ENCODE results near the gene HDGFL1.

The HDGFL1 gene

DNA sequence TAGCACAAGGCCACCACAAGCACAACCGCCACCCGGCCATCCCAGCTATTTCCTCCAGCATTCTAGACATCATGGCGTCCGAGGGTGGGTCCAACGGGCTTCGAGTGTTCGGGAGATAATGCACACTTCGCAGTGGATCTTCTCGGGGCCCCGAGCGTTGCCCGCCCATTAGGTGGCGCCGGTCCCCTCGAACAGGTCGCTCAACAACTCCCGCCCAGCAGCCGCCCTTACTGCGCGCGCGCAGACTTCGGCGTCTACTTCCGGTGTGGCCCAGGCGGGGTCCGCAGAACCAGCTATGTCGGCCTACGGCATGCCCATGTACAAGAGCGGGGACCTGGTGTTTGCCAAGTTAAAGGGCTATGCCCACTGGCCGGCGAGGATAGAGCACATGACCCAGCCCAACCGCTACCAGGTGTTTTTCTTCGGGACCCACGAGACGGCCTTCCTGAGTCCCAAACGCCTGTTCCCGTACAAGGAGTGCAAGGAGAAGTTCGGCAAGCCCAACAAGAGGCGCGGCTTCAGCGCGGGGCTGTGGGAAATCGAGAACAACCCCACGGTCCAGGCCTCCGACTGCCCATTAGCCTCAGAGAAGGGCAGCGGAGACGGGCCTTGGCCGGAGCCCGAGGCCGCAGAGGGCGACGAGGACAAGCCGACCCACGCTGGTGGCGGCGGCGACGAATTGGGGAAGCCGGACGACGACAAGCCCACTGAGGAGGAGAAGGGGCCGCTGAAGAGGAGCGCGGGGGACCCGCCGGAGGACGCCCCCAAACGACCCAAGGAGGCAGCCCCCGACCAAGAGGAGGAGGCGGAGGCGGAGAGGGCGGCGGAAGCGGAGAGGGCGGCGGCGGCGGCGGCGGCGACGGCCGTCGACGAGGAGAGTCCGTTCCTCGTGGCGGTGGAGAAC lies at the start of gene HDGFL1:
Gene HDGFL1, plus strand, starts transcription at position 286 of the 904 bp plus-strand sequence. Its CDS starts 10 bp downstream, at position 296.
- Histone ChIP-seq H3K9ac (ENCODE audit: low read length) (no peak within 1 kb of the TSS), H3F3A (ENCODE audit: insufficient read depth, low read length) (no peaks in the 10 kb centered on the region), H3K27ac (ENCODE audit: low read depth, low read length, poor library complexity, severe bottlenecking) (no peak within 1 kb of the TSS), H3K27me3 (ENCODE audit: insufficient read depth, low read length) (no peaks in the 10 kb centered on the region), H3K9me2 (ENCODE audit: low read depth, low read length) (no peaks in the 10 kb centered on the region), H3K4me1 (ENCODE audit: insufficient read depth, low read length, severe bottlenecking) (no peaks in the 10 kb centered on the region), H4K20me1 (ENCODE audit: insufficient read depth, low read length) (no peaks in the 10 kb centered on the region), H3K4me3 (ENCODE audit: low read depth, low read length, poor library complexity, severe bottlenecking) (no peak within 1 kb of the TSS), H3K36me3 (ENCODE audit: insufficient read depth, low read length) (no peaks in the 10 kb centered on the region), H2AFZ (ENCODE audit: low read length) (no peak within 1 kb of the TSS), H3K9me3 (ENCODE audit: low read length) (no peaks in the 10 kb centered on the region), H3K79me2 (ENCODE audit: insufficient read depth, low read length) (no peaks in the 10 kb centered on the region), H3K4me2 (ENCODE audit: low read length) (no peak within 1 kb of the TSS)
- TF ChIP-seq EZH2 (IDR thresholded peaks at IDR 0.05; ENCODE audit: borderline replicate concordance, low read length) (no peak), CTCF (IDR thresholded peaks at IDR 0.05; ENCODE audit: low read length) (no peak)

GRCh38 chr6:22521035-22521434 lies 48.3 kb upstream of the HDGFL1 start:
- no peak overlapping the region for H3K27ac ChIP-seq (ENCODE audit: low read depth, low read length, poor library complexity, severe bottlenecking)
- H3K9me3 ChIP-seq (ENCODE audit: low read length) = no peaks in the 10 kb centered on the region

DNA sequence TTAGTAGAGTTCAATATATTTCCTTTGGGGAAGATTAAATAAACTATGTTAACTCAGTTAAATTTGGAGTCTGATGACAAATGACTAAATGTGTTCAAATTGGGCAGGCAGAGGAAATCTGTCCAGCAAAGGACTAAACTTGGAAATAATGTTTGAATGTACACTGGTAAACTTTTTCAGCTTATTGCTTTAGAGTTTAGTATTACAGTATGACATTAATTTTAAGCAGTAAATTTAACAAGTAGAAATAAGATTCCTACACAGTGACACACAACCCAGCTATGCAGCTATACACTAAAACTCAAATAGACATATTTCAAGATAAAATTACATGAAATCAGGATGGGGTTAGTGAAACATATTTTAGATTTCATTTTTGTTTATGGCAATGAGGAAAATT lies 42.6 kb upstream of the HDGFL1 start:
- Histone ChIP-seq H3K9me3 (ENCODE audit: low read length) (no peaks in the 10 kb centered on the region), H2AFZ (ENCODE audit: low read length) (no peak overlapping the region), H4K20me1 (ENCODE audit: insufficient read depth, low read length) (no peaks in the 10 kb centered on the region), H3K4me1 (ENCODE audit: insufficient read depth, low read length, severe bottlenecking) (no peaks in the 10 kb centered on the region), H3K27me3 (ENCODE audit: insufficient read depth, low read length) (no peaks in the 10 kb centered on the region), H3K79me2 (ENCODE audit: insufficient read depth, low read length) (no peaks in the 10 kb centered on the region), H3K36me3 (ENCODE audit: insufficient read depth, low read length) (no peaks in the 10 kb centered on the region), H3K27ac (ENCODE audit: low read depth, low read length, poor library complexity, severe bottlenecking) (no peak overlapping the region), H3K9me2 (ENCODE audit: low read depth, low read length) (no peaks in the 10 kb centered on the region), H3K9ac (ENCODE audit: low read length) (no peak overlapping the region), H3K4me2 (ENCODE audit: low read length) (no peak overlapping the region), H3K4me3 (ENCODE audit: low read depth, low read length, poor library complexity, severe bottlenecking) (no peak overlapping the region), H3F3A (ENCODE audit: insufficient read depth, low read length) (no peaks in the 10 kb centered on the region)
- TF ChIP-seq EZH2 (IDR thresholded peaks at IDR 0.05; ENCODE audit: borderline replicate concordance, low read length) (no peak), CTCF (IDR thresholded peaks at IDR 0.05; ENCODE audit: low read length) (no peak)

More at GRCh38 chr6:22521035-22521434, 48.3 kb upstream of the HDGFL1 start:
- H3K79me2 ChIP-seq (ENCODE audit: insufficient read depth, low read length) = no peaks in the 10 kb centered on the region
- no peak overlapping the region for H3K9ac ChIP-seq (ENCODE audit: low read length)
- no peaks in the 10 kb centered on the region for H3K27me3 ChIP-seq (ENCODE audit: insufficient read depth, low read length)
- H3K4me2 ChIP-seq (ENCODE audit: low read length) = no peak overlapping the region
- H2AFZ ChIP-seq (ENCODE audit: low read length) = no peak overlapping the region
- H3K4me3 ChIP-seq (ENCODE audit: low read depth, low read length, poor library complexity, severe bottlenecking) = no peak overlapping the region
- H3F3A ChIP-seq (ENCODE audit: insufficient read depth, low read length) = no peaks in the 10 kb centered on the region
- no peaks in the 10 kb centered on the region for H3K36me3 ChIP-seq (ENCODE audit: insufficient read depth, low read length)
- no peaks in the 10 kb centered on the region for H3K9me2 ChIP-seq (ENCODE audit: low read depth, low read length)
- H3K4me1 ChIP-seq (ENCODE audit: insufficient read depth, low read length, severe bottlenecking) = no peaks in the 10 kb centered on the region
- TF ChIP-seq CTCF (IDR thresholded peaks at IDR 0.05; ENCODE audit: low read length) (no peak), EZH2 (IDR thresholded peaks at IDR 0.05; ENCODE audit: borderline replicate concordance, low read length) (no peak)
- no peaks in the 10 kb centered on the region for H4K20me1 ChIP-seq (ENCODE audit: insufficient read depth, low read length)

All from OCI-LY1 (cell line).